Tibial artery (tissue), 4 donors: ENCODE data around the gene PANK3.

ENCODE experiments used
- DNase-seq, 2 donors: peaks; one replicate each; pipeline ENCODE4 v3.0.0-alpha.2; 2019
- H3K27ac ChIP-seq, 2 donors: fragments of 200-600 bp; sonication (generic) in 1 of 2; 1 replicate in 1 of 2; 2 replicates in 1 of 2; pipeline ENCODE4 v1.5.1; 2018 to 2019; ENCODE audit warnings: mild to moderate bottlenecking in 1 of 2
- H3K27me3 ChIP-seq, 2 donors: fragments of 200-600 bp; sonication (generic) in 1 of 2; one replicate each; pipeline versions ENCODE4 v1.5.1 to v1.6.0; 2016 to 2019
- H3K36me3 ChIP-seq, 3 donors: fragments of 200-600 bp; sonication (generic) in 2 of 3; one replicate each; pipeline ENCODE4 v1.5.1; 2016 to 2019; ENCODE audit warnings: mild to moderate bottlenecking in 2 of 3
- H3K4me1 ChIP-seq, 4 donors: fragments of 200-600 bp; sonication (generic) in 2 of 4; 1 replicate in 3 of 4; 2 replicates in 1 of 4; pipeline ENCODE4 v1.5.1; 2016 to 2019
- H3K4me3 ChIP-seq, 2 donors: fragments of 200-600 bp; sonication (generic) in 1 of 2; 1 replicate in 1 of 2; 2 replicates in 1 of 2; pipeline ENCODE4 v1.5.1; 2018 to 2019; ENCODE audit warnings: mild to moderate bottlenecking in 2 of 2
- H3K9me3 ChIP-seq, 3 donors: fragments of 200-600 bp; sonication (generic) in 1 of 3; one replicate each; pipeline ENCODE4 v1.5.1; 2016 to 2019
- intact Hi-C: fragments of 100-400 bp; cut with DNase I; formaldehyde crosslinking; loops from one replicate; pipeline ENCODE4 v1.15.0; 2023; ENCODE audit warnings: low total_unique reads
- TF ChIP-seq, protein P1 (sequence below), 2 experiments: fragments of 200-600 bp in 1 of 2; fragments of 450-650 bp in 1 of 2; IDR thresholded peaks; one replicate each; pipeline ENCODE4 v1.5.1; 2017 to 2019; ENCODE audit warnings: antibody characterized with exemption in 2 of 2, mild to moderate bottlenecking in 1 of 2, moderate library complexity in 1 of 2

The PANK3 gene

DNA sequence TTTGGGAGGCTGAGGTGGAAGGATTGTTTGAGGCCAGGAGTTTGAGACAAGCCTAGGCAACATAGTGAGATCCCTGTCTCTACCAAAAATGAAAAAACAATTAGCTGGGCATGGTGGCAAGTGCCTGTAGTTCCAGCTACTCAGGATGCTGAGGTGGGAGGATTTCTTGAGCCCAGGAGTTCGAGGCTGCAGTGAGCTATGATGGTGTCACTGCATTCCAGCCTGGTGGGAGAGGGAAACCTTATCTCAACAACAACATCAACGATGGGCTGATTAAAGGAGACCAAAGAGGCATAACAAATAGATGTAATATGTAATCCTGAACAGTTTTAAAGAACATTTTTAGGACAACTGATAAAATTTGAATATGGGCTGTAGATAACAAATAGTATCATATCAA lies 34.2 kb upstream of the PANK3 start:
- no peaks in the 10 kb centered on the region for H3K27me3 ChIP-seq
- intact Hi-C loops, result no loop called here
- no peaks in the 10 kb centered on the region for H3K9me3 ChIP-seq
- H3K27ac ChIP-seq, result no peak overlapping the region
- no peaks in the 10 kb centered on the region for H3K4me1 ChIP-seq
- H3K36me3 ChIP-seq, result no peaks in the 10 kb centered on the region
- no peak for DNase-seq
- H3K4me3 ChIP-seq, result no peak overlapping the region
- TF ChIP-seq, protein P1, sequence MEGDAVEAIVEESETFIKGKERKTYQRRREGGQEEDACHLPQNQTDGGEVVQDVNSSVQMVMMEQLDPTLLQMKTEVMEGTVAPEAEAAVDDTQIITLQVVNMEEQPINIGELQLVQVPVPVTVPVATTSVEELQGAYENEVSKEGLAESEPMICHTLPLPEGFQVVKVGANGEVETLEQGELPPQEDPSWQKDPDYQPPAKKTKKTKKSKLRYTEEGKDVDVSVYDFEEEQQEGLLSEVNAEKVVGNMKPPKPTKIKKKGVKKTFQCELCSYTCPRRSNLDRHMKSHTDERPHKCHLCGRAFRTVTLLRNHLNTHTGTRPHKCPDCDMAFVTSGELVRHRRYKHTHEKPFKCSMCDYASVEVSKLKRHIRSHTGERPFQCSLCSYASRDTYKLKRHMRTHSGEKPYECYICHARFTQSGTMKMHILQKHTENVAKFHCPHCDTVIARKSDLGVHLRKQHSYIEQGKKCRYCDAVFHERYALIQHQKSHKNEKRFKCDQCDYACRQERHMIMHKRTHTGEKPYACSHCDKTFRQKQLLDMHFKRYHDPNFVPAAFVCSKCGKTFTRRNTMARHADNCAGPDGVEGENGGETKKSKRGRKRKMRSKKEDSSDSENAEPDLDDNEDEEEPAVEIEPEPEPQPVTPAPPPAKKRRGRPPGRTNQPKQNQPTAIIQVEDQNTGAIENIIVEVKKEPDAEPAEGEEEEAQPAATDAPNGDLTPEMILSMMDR (IDR thresholded peaks at IDR 0.05), result no peak

DNA sequence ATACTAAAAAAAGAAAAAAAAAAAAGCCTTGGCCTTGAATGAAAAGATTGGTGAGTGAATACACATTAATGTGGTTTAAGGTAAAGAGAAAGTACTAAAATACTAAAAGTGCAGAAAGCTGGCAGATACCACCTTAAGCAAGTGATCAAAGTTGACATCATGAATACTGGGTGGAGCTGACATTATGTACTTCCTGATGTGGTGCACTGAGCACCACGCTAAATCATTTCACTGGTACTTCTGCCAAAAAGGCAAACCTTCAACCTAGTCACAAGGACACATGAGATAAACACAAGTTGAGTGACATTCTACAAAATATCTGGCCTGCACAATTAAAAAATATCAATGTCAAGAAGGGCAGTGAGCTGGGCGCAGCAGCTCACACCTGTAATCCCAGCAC lies 33.8 kb upstream of the PANK3 start:
- intact Hi-C loops, result no loop called here
- H3K36me3 ChIP-seq, result no peaks in the 10 kb centered on the region
- H3K27ac ChIP-seq, result no peak overlapping the region
- TF ChIP-seq, protein P1 (IDR thresholded peaks at IDR 0.05), result no peak
- H3K4me3 ChIP-seq, result no peak overlapping the region
- no peaks in the 10 kb centered on the region for H3K4me1 ChIP-seq
- no peaks in the 10 kb centered on the region for H3K9me3 ChIP-seq
- DNase-seq, result no peak
- no peaks in the 10 kb centered on the region for H3K27me3 ChIP-seq

DNA sequence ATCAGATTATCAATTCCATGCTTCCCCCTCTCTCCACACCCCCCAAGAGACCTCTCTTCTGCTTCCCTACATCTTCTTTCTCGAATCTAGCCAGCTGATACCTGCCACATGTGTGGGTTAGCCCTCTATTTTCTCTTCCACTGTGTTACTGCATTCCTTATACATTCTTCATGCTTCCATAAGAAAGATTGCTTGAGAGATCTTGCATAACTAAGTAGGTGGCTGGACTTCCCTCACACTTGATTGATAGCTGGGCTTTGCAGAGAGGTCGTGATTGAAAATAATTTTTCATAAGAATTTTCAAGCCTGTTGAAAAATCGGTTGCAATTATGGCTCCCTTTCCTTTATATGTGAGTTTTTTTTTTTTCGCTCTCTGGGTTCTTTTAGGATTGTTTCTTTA lies 33.0 kb upstream of the PANK3 start:
- Histone ChIP-seq H3K9me3 (no peaks in the 10 kb centered on the region), H3K27me3 (no peaks in the 10 kb centered on the region), H3K4me1 (no peaks in the 10 kb centered on the region), H3K36me3 (no peaks in the 10 kb centered on the region), H3K27ac (no peak overlapping the region), H3K4me3 (no peak overlapping the region)
- intact Hi-C loops, result no loop called here
- TF ChIP-seq, protein P1 (IDR thresholded peaks at IDR 0.05), result no peak
- DNase-seq, result no peak

DNA sequence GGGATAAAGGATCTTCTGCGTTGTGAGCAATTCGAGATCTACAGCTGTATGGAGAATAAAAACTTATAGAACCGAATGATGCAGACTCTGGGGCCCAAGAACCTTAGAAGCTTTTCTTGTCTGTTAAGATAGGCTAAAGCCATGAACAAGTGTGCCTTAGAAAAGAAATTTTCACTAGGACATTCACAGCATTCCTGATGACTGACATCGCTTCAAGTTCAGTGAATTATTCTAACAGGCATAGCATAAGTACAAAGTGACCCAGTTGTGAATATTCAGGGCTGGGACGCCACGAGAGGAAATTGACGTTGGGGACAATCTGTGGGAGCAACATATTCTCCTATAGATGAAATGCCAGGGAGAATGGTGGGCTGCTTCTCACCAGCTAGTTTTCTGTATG lies 32.0 kb upstream of the PANK3 start:
- H3K9me3 ChIP-seq, result no peaks in the 10 kb centered on the region
- TF ChIP-seq, protein P1 (IDR thresholded peaks at IDR 0.05), result no peak
- H3K27me3 ChIP-seq, result no peaks in the 10 kb centered on the region
- H3K4me1 ChIP-seq, result no peaks in the 10 kb centered on the region
- DNase-seq, result no peak
- intact Hi-C loops, result no loop called here
- no peaks in the 10 kb centered on the region for H3K36me3 ChIP-seq
- no peak overlapping the region for H3K27ac ChIP-seq
- H3K4me3 ChIP-seq, result no peak overlapping the region

DNA sequence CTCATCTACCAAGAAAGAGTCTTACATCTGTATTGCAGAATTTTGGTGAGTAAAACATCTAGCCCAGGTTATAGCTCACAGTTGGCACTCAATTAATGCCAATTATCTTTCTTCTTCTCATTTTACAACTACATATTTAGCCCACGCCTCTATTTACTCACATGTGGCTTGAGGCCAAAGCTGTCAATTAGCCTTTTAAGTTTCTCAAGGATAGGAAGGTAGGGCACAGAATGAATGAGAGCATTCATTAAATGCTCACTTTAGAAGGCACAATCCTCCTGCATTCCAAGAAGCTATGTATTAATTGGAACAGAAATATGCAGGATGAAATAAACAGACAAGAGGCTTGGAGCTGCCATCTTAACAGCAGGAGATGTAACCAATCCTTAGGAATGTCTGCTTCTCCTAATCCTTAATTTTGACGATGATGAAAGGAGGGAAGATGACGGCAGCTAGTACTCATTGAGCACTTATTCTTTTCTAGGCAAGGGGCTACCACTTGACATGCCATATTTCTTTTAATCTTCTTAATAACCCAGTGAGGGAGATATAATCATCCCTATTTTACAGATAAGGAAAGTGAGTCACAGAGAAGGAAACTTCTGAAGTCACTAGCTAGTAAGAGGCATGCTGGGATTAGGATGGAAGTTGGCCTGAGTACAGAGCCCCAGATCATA lies 30.8 kb upstream of the PANK3 start:
- Histone ChIP-seq H3K27me3 (no peaks in the 10 kb centered on the region), H3K9me3 (no peaks in the 10 kb centered on the region), H3K27ac (no peak overlapping the region), H3K4me1 (no peaks in the 10 kb centered on the region), H3K36me3 (no peaks in the 10 kb centered on the region), H3K4me3 (no peak overlapping the region)
- DNase-seq, result no peak
- intact Hi-C loops, result no loop called here
- TF ChIP-seq, protein P1 (IDR thresholded peaks at IDR 0.05), result no peak

DNA sequence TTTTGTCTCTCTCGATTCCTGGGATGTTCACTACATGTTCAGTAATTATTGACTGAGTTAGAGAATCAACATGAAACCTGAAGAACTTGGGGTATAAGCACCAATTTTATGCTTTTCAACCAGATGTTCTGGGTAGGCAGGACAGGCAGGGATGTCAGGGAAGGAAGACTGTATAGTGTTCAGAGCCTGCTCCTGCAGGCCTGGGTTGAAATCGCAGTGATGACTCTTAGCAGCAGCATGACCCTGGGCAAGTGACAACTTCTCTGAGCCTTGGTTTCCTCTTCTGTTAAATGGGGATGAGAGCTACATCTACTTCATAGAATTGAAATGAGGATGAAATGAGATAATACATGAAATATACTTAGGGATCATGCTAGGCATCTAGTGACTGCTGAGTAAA lies 29.7 kb upstream of the PANK3 start:
- Histone ChIP-seq H3K9me3 (no peaks in the 10 kb centered on the region), H3K4me3 (no peak overlapping the region), H3K36me3 (no peaks in the 10 kb centered on the region), H3K27me3 (no peaks in the 10 kb centered on the region), H3K27ac (no peak overlapping the region), H3K4me1 (no peaks in the 10 kb centered on the region)
- TF ChIP-seq, protein P1 (IDR thresholded peaks at IDR 0.05), result no peak
- intact Hi-C loops, result no loop called here
- DNase-seq, result no peak
